Effector memory CD4-positive, alpha-beta T cell (primary cell): ENCODE data around the gene MBOAT7.
"Not testable (repeated sequence)": the region's sequence is repeated elsewhere in the genome, so short reads cannot be mapped to it uniquely, and the experiment has no call there.

ENCODE experiments used
- DNase-seq, 3 donors: peaks; one replicate each; pipeline ENCODE4 v3.0.0-alpha.2; 2020
- H3K27ac ChIP-seq: 2 replicates; pipeline ENCODE4 v1.7.0; 2013; ENCODE audit warnings: mild to moderate bottlenecking, low read length, moderate library complexity; ENCODE audit not compliant: insufficient read depth, poor library complexity, severe bottlenecking
- H3K27me3 ChIP-seq: replicated peaks from 2 replicates; pipeline ENCODE4 v1.7.0; 2013; ENCODE audit warnings: mild to moderate bottlenecking, low read length; ENCODE audit not compliant: insufficient read depth, control insufficient read depth, poor library complexity, severe bottlenecking
- H3K36me3 ChIP-seq: 2 replicates; pipeline ENCODE4 v1.7.0; 2013; ENCODE audit warnings: mild to moderate bottlenecking, low read length, moderate library complexity; ENCODE audit not compliant: control insufficient read depth, insufficient read depth
- H3K4me1 ChIP-seq: 2 replicates; pipeline ENCODE4 v1.7.0; 2013; ENCODE audit warnings: low read length, mild to moderate bottlenecking; ENCODE audit not compliant: control insufficient read depth, insufficient read depth, poor library complexity, severe bottlenecking
- H3K4me3 ChIP-seq: 2 replicates; pipeline ENCODE4 v1.7.0; 2013; ENCODE audit warnings: low read length, low read depth, mild to moderate bottlenecking; ENCODE audit not compliant: insufficient read depth, poor library complexity, severe bottlenecking
- H3K9me3 ChIP-seq: 2 replicates; pipeline ENCODE4 v1.7.0; 2013; ENCODE audit warnings: mild to moderate bottlenecking, low read length, moderate library complexity; ENCODE audit not compliant: control insufficient read depth

The MBOAT7 gene

DNA sequence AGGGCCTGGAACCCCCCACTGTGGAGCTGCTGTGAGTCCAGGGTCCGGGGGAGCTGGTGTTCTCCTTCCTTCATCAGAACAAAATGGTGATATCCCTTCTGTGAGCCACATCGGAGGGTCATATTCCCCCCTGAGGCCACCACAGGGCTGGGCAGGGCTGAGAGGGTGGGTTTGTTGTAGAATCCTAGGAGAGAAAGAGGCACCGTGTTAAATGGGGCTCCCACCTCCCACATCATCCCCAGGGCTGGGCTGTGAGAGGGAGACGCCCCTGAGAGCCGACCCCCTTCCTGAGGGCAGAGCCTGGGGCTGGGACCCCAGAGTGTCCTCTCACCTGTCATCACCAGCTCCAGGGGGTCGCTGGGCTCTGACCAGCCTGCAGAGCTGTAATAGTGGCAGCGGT lies 32.6 kb upstream of the MBOAT7 start:
- not testable (repeated sequence) for H3K4me3 ChIP-seq, H3K27ac ChIP-seq, H3K4me1 ChIP-seq, H3K9me3 ChIP-seq, H3K36me3 ChIP-seq, H3K27me3 ChIP-seq, DNase-seq

DNA sequence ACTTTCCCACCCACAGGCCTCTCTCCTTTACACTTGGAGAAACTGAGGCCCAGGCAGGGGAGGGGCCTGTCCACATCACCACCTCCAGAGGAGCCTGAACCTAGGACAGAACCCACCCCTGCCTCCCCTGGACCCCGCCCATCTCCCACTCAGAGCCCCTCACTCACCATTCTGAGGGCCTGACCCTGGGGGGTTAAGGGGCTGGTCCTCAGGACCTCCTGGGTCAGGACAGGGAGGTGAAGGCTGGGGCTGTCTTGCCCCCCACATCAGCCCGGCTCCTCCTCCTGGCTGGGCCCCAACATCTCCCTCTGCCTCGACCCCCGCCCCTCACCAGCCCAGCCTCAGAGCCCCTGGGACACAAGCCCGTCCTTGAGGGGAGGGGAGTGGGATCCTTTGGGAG lies 30.3 kb upstream of the MBOAT7 start:
- H3K4me3 ChIP-seq, H3K4me1 ChIP-seq, H3K27ac ChIP-seq, H3K36me3 ChIP-seq, H3K27me3 ChIP-seq, DNase-seq, H3K9me3 ChIP-seq: not testable (repeated sequence)

DNA sequence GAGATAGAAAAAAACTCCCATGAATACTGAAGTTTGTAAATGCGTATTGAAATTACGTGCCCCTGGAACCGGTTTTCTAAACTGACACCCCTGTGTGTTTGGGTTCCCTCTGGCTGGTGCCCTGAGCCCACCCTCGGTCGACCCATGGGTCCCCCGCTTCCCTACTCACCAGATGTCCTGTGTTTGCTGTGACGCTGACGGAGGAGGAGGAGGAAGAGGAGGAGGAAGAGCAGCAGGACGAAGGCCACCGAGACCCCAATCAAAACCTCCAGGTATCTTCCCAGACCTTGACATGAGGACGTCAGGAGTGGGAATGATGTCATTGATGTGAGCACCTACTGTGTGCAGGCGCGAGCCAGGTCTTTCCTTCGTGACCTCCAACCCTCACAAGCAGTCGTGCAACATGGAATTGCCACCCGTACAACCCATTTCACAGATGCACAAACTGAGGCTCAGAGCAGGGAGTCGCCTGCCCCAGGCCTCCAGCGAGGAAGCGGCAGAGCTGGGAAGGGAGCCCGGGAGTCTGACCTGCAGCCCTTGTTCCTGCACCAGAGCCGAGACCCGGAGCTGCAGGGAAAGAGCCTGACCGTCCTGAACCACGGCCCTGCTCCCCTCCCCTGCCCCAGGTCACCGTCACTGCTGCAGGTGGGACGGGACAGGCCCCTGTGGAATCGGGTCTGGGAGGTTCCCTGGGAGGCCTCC lies 29.7 kb upstream of the MBOAT7 start:
- no peaks in the 10 kb centered on the region for H3K36me3 ChIP-seq
- no peaks in the 10 kb centered on the region for H3K4me1 ChIP-seq
- DNase-seq = no peak
- H3K4me3 ChIP-seq = no peak overlapping the region
- H3K27me3 ChIP-seq = no peaks in the 10 kb centered on the region
- H3K9me3 ChIP-seq = no peaks in the 10 kb centered on the region
- no peak overlapping the region for H3K27ac ChIP-seq

DNA sequence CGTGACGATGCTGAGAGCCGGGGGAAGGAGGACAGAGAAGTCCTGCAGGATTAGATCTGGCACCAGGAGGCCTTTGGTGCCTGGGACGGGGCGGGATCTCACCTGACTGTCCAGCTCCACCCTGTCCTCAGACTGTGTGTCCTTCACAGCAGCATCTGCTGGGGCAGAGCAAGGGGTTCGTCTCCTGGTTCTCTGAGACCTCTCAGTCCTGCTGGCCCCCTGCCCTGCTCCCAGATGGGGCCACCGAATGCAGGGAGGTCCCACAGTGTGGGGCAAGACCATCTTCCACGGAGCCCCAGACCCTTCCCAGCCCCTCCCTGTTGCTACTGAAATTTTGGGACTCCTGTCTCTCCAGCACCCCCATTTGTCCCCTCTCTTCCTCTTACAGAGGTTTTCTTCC lies 28.9 kb upstream of the MBOAT7 start:
- no peaks in the 10 kb centered on the region for H3K27me3 ChIP-seq
- no peak overlapping the region for H3K4me3 ChIP-seq
- no peaks in the 10 kb centered on the region for H3K9me3 ChIP-seq
- H3K27ac ChIP-seq = no peak overlapping the region
- H3K36me3 ChIP-seq = no peaks in the 10 kb centered on the region
- H3K4me1 ChIP-seq = no peaks in the 10 kb centered on the region
- no peak for DNase-seq

DNA sequence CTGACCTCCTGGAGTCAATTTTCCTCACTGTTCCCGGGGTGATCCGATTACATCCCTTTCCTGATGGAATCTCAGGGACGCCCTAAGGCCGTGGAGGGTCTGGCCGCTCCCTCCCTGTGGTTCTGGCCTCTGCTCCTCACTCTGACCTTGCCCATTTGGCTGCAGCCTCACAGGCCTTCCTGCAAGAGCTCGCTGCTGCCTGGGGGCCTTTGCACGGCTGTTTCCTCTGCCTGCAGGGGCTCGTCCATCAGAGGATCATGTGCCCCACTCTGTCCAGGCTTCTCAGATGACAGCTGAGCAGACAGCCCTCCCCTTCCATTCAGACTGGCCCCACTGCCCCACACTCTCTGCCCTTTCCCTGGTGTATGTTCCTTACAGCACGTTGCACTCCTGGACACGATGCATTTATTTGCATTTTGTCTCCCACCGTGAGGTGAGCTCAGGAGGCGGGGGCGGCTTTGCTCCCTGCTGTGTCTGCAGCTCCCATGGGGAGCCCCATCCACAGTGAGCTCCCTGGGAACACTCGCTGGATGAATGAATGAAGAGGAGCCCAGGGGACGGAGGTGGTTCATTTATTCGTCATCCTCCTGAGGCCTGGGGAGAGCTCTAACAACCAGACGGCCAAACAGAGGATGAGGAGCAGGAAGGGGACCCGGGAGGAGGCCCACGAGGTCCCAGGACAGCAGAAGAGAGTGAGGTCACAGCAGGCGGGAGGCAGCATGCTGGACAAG lies 28.3 kb upstream of the MBOAT7 start:
- not testable (repeated sequence) for H3K4me1 ChIP-seq, H3K36me3 ChIP-seq, DNase-seq, H3K27ac ChIP-seq, H3K9me3 ChIP-seq, H3K27me3 ChIP-seq, H3K4me3 ChIP-seq

DNA sequence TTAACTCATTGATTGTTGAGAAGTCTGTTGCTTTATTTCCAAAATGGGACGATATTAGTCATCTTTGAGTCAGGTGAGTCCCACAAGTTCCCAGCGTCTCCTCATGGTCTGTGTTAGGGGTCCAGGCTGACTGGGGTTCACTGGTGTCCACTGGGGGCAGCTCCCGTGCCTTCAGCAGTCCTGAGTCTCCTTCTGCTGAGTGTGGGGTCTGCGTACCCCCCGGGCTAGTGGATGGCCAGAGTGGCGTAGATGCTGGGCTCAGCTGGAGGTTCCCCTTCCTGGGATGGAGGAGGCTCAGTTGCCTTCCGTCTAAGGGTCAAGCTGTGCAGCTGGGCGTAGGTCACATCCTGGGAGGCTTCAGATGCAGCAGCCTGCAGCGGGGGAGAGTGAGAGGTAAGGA lies 27.5 kb upstream of the MBOAT7 start:
- DNase-seq = no peak
- Histone ChIP-seq H3K27me3 (no peaks in the 10 kb centered on the region), H3K4me3 (no peak overlapping the region), H3K9me3 (no peaks in the 10 kb centered on the region), H3K27ac (no peak overlapping the region), H3K36me3 (no peaks in the 10 kb centered on the region), H3K4me1 (no peaks in the 10 kb centered on the region)

DNA sequence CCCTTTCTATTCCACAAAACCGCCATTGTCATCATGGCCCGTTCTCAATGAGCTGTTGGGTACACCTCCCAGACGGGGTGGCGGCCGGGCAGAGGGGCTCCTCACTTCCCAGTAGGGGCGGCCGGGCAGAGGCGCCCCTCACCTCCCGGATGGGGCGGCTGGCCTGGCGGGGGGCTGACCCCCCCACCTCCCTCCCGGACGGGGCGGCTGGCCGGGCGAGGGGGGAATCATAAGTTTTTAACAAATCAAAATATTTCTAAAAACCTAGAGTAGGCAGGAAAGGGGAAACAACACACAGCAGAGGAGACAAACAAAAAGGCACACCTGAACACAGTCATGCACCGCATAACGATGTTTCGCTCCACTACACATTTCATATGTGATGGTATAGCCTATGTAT lies 25.4 kb upstream of the MBOAT7 start:
- peaks cover 10% of the 10 kb centered on the region for H3K4me1 ChIP-seq
- H3K36me3 ChIP-seq, H3K4me3 ChIP-seq, H3K27ac ChIP-seq, H3K9me3 ChIP-seq, DNase-seq, H3K27me3 ChIP-seq: not testable (repeated sequence)

DNA sequence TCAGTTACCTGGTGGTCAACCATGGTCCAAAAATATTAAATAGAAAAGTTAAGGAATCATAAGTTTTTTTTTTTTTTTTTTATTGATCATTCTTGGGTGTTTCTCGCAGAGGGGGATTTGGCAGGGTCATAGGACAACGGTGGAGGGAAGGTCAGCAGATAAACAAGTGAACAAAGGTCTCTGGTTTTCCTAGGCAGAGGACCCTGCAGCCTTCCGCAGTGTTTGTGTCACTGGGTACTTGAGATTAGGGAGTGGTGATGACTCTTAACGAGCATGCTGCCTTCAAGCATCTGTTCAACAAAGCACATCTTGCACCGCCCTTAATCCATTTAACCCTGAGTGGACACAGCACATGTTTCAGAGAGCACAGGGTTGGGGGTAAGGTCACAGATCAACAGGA lies 24.8 kb upstream of the MBOAT7 start:
- not testable (repeated sequence) for H3K9me3 ChIP-seq, DNase-seq, H3K4me3 ChIP-seq, H3K27ac ChIP-seq, H3K27me3 ChIP-seq, H3K36me3 ChIP-seq
- peaks cover 14% of the 10 kb centered on the region for H3K4me1 ChIP-seq

DNA sequence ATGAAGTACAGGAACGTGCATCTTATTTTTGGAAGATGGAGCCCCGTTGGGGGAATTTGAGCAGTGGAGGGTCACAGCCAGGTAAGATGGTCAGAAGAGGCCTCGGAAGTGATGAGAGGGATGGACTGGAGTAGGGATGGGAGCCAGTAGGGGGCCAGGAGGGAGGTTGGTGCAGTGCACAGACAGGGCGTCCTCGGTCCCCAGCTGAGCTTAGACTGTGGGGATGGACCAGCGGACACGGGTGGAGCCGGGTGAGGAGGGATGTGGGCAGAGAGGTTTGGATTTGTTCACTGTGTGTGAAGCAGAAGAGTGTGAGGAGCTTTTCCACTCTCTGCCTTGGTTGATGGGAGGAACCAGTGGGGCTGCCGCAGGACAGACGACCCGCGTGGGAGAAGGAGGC lies 21.9 kb upstream of the MBOAT7 start:
- Histone ChIP-seq H3K4me1 (peaks cover 37% of the 10 kb centered on the region), H3K27me3 (no peaks in the 10 kb centered on the region), H3K27ac (no peak overlapping the region), H3K36me3 (peaks cover 17% of the 10 kb centered on the region), H3K9me3 (no peaks in the 10 kb centered on the region), H3K4me3 (no peak overlapping the region)
- DNase-seq = no peak

DNA sequence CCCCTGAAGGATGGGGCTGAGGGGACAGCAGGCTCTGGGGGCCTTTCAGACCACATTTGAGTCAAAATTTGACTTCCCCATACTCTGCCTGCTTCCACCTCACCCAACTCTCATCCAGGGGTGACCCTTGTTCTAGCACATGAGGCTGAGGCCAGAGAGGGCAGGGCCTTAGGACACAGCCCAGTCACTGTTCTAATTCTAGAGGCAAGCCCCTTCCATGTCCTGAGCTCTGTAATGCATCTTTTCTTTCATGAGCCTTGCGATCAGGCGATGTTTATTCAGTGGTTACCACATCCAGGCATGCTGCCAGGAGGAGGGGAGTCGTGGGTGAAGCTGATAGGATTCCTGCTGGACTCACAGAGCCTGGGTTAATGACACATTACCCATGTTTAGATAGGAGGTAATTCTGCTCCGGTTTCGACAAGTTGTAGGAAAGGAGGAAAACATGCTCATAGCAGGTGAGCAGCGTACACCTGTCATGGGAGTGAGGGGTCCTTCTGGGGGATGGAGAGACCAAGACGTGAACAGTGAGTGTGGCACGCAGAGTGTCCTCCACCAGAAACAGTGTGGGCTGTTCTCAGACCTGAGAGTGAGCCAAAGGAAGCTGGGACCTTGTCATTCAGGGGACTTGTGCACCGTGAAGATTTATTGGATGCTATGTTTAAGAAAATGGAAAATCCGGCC lies 20.6 kb upstream of the MBOAT7 start:
- H3K36me3 ChIP-seq = peaks cover 30% of the 10 kb centered on the region
- no peaks in the 10 kb centered on the region for H3K27me3 ChIP-seq
- peaks cover 37% of the 10 kb centered on the region for H3K4me1 ChIP-seq
- peak overlapping the region; percentile 6 for H3K27ac ChIP-seq
- no peak overlapping the region for H3K4me3 ChIP-seq
- H3K9me3 ChIP-seq = no peaks in the 10 kb centered on the region
- no peak for DNase-seq
